NOMO-1 treated with DMSO at 0.1 percent for 48 hours (cell line): ENCODE measurements around the gene E2F4.

Source experiments
- DNase-seq: peaks from one replicate; lab custom pipeline; 2025; ENCODE audit not compliant: unreplicated experiment; lab: John Stamatoyannopoulos, UW

E2F4 gene

GRCh38 chr16:67247192-67248072 lies 55.5 kb downstream of the E2F4 start, which contains the start of gene FHOD1:
Gene FHOD1, minus strand, starts transcription at chr16:67247481. Its CDS starts 71 bp downstream, at chr16:67247410.
- DNase-seq: peak; percentile 95

GRCh38 chr16:67248073-67248400 lies 56.1 kb downstream of the E2F4 start:
- DNase-seq: no peak
